ES-I3 (cell line): Measurements from ENCODE around the gene SLC30A3.

Source experiments
- H3K36me3 ChIP-seq: 2 replicates; pipeline ENCODE4 v1.6.1; 2013; ENCODE audit warnings: mild to moderate bottlenecking, low read length, control low read depth, moderate library complexity; ENCODE audit not compliant: insufficient read depth
- H3K4me1 ChIP-seq: 2 replicates; pipeline ENCODE4 v1.6.1; 2013; ENCODE audit warnings: mild to moderate bottlenecking, control low read depth, low read length; ENCODE audit not compliant: insufficient read depth
- H3K9ac ChIP-seq: 2 replicates; pipeline ENCODE4 v1.6.1; 2013; ENCODE audit warnings: low read depth, mild to moderate bottlenecking, low read length, moderate library complexity
- H3K9me3 ChIP-seq: 2 replicates; pipeline ENCODE4 v1.6.1; 2013; ENCODE audit warnings: mild to moderate bottlenecking, low read length, moderate library complexity; ENCODE audit not compliant: control insufficient read depth, insufficient read depth

The SLC30A3 gene

GRCh38 chr2:27203741-27204140, 59.1 kb downstream of the SLC30A3 start:
- H3K9me3 ChIP-seq: no peaks in the 10 kb centered on the region
- peaks cover 30% of the 10 kb centered on the region for H3K36me3 ChIP-seq
- no peak overlapping the region for H3K9ac ChIP-seq
- no peaks in the 10 kb centered on the region for H3K4me1 ChIP-seq
